PC-3 (cell line): ENCODE data around the gene RASAL2. TPM values are rescaled to one million over a fixed set of nuclear protein-coding genes. Genes with fewer than 3 reads are reported as not detected.

ENCODE experiments used
- ATAC-seq: fragments of 200-7000 bp; cut with Tn5 transposase; 2 replicates; pipeline ENCODE4 v1.9.1; 2020; ENCODE audit warnings: mild to moderate bottlenecking, moderate library complexity
- BruUV-seq: library from RNA; stranded (reverse); fragments of 400-500 nt; replicated peaks from 2 replicates; lab custom pipeline; 2021; lab: Mats Ljungman, UMichigan
- CTCF ChIA-PET: fragments of 300-600 bp; sonication (Branson Sonifier 250); formaldehyde crosslinking; loops from one replicate; lab custom pipeline; 2022; ENCODE audit warnings: antibody characterized with exemption; lab: Charles Lee
- POLR2A ChIA-PET: fragments of 300-600 bp; sonication (Branson Sonifier 250); formaldehyde crosslinking; loops from one replicate; lab custom pipeline; 2022; ENCODE audit warnings: antibody characterized with exemption; ENCODE audit not compliant: unreplicated experiment; lab: Charles Lee
- DNase-seq: peaks from one replicate; pipeline ENCODE4 v3.0.0-alpha.2; 2015
- H2AFZ ChIP-seq: fragments of 300-600 bp; sonication (generic); 2 replicates; pipeline ENCODE4 v1.6.0; 2016; ENCODE audit warnings: antibody characterized with exemption, low read length
- H3F3A ChIP-seq: fragments of 300-600 bp; sonication (generic); one replicate; pipeline ENCODE4 v1.6.0; 2017; ENCODE audit warnings: antibody characterized with exemption, low read length, control low read depth, mild to moderate bottlenecking; ENCODE audit not compliant: unreplicated experiment
- H3K27ac ChIP-seq: fragments of 300-600 bp; sonication (generic); 2 replicates; pipeline ENCODE4 v1.5.1; 2016; ENCODE audit warnings: mild to moderate bottlenecking, low read length
- H3K27me3 ChIP-seq: fragments of 300-600 bp; sonication (generic); 2 replicates; pipeline ENCODE4 v1.6.1; 2016; ENCODE audit warnings: low read length, mixed read lengths
- H3K36me3 ChIP-seq: fragments of 300-600 bp; sonication (generic); 2 replicates; pipeline ENCODE4 v1.6.1; 2016; ENCODE audit warnings: low read depth, mixed run types, low read length, mixed read lengths
- H3K4me1 ChIP-seq: fragments of 300-600 bp; sonication (generic); 2 replicates; pipeline ENCODE4 v1.5.1; 2016; ENCODE audit warnings: low read length; ENCODE audit not compliant: insufficient read depth
- H3K4me2 ChIP-seq: fragments of 300-600 bp; sonication (generic); 2 replicates; pipeline ENCODE4 v1.6.0; 2016; ENCODE audit warnings: low read length
- H3K4me3 ChIP-seq: fragments of 300-600 bp; sonication (generic); 2 replicates; pipeline ENCODE4 v1.5.1; 2016; ENCODE audit warnings: mild to moderate bottlenecking, low read length, mixed read lengths
- H3K79me2 ChIP-seq: fragments of 300-600 bp; sonication (generic); 2 replicates; pipeline ENCODE4 v1.6.1; 2017; ENCODE audit warnings: low read length, mixed read lengths
- H3K9ac ChIP-seq: fragments of 300-600 bp; sonication (generic); 2 replicates; pipeline ENCODE4 v1.6.0; 2016; ENCODE audit warnings: mild to moderate bottlenecking, low read length
- H3K9me2 ChIP-seq: fragments of 300-600 bp; sonication (generic); replicated peaks from 2 replicates; pipeline ENCODE4 v1.6.1; 2016; ENCODE audit warnings: mixed run types, low read length, mixed read lengths
- H3K9me3 ChIP-seq: fragments of 300-600 bp; sonication (generic); 2 replicates; pipeline ENCODE4 v1.6.1; 2016; ENCODE audit warnings: low read length, mixed read lengths
- H4K20me1 ChIP-seq: fragments of 300-600 bp; sonication (generic); 2 replicates; pipeline ENCODE4 v1.6.1; 2016; ENCODE audit warnings: low read length, mixed read lengths
- EZH2 ChIP-seq: fragments of 300-600 bp; sonication (generic); IDR thresholded peaks from one replicate; pipeline ENCODE4 v1.6.1; 2017; ENCODE audit warnings: antibody characterized with exemption, mild to moderate bottlenecking, low read length; ENCODE audit not compliant: unreplicated experiment
- EZH2phosphoT487 ChIP-seq: fragments of 300-600 bp; sonication (generic); IDR thresholded peaks from 2 replicates; pipeline ENCODE4 v1.6.1; 2018; ENCODE audit warnings: mild to moderate bottlenecking, antibody characterized with exemption, low read length, borderline replicate concordance
- intact Hi-C: fragments of 100-400 bp; cut with micrococcal nuclease; formaldehyde crosslinking; loops from 2 replicates; pipeline ENCODE4 v1.9.0; 2023
- total RNA-seq: library from RNA; depleted of rRNA; stranded (reverse); fragments of >200 nt; gene quantifications from 2 replicates; pipeline ENCODE4 v1.2.3, GENCODE V29; 2014
- TF ChIP-seq, protein P1 (sequence below): fragments of 300-600 bp; sonication (generic); conservative IDR thresholded peaks from 2 replicates; pipeline ENCODE4 v1.5.1; 2017; ENCODE audit warnings: antibody characterized with exemption, low read depth, mild to moderate bottlenecking, low read length

RASAL2 gene
- total RNA-seq, 1 experiment from 2014 or later = 7.9 TPM

DNA sequence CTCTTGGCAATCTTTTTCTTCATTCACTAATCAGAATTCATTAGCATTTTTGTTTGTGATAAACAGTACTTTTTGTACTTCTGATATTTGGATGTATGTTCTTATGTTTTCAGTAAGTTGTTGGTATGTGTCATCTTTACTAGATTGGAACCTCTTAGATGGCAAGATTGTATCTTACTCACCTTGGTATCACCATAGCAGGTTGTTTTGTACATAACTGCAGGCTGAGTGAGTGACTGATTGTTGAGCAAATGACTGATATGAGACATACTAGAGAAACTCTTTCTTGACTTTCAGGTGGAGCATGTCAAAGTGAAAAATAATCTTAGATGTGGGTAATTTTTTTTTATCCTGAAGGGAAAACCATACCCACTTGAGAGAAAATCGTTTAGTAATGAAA, 229.2 kb downstream of the RASAL2 start:
- Histone ChIP-seq H3K4me1 (peaks cover 18% of the 10 kb centered on the region), H3K27me3 (no peaks in the 10 kb centered on the region), H3K4me2 (0 out of 2 replicates have a peak overlapping the region, but pooled peaks have one; percentile 10), H3K79me2 (0 out of 2 replicates have a peak, but pooled peaks cover 6% of the 10 kb centered on the region), H2AFZ (no peak overlapping the region), H3K27ac (no peak overlapping the region), H3K9me2 (no peaks in the 10 kb centered on the region), H3F3A (no peaks in the 10 kb centered on the region), H4K20me1 (no peaks in the 10 kb centered on the region), H3K4me3 (no peak overlapping the region), H3K36me3 (no peaks in the 10 kb centered on the region), H3K9me3 (no peaks in the 10 kb centered on the region), H3K9ac (no peak overlapping the region)
- DNase-seq (peak; percentile 65), ATAC-seq (peak; percentile 33; the same call in 1 of the 2 replicates)
- TF ChIP-seq, protein P1, sequence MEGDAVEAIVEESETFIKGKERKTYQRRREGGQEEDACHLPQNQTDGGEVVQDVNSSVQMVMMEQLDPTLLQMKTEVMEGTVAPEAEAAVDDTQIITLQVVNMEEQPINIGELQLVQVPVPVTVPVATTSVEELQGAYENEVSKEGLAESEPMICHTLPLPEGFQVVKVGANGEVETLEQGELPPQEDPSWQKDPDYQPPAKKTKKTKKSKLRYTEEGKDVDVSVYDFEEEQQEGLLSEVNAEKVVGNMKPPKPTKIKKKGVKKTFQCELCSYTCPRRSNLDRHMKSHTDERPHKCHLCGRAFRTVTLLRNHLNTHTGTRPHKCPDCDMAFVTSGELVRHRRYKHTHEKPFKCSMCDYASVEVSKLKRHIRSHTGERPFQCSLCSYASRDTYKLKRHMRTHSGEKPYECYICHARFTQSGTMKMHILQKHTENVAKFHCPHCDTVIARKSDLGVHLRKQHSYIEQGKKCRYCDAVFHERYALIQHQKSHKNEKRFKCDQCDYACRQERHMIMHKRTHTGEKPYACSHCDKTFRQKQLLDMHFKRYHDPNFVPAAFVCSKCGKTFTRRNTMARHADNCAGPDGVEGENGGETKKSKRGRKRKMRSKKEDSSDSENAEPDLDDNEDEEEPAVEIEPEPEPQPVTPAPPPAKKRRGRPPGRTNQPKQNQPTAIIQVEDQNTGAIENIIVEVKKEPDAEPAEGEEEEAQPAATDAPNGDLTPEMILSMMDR = no peak
- TF ChIP-seq EZH2phosphoT487 = no peak
- no peak for TF ChIP-seq EZH2
- ChIA-PET CTCF (no interaction called here), POLR2A (no interaction called here)
- BruUV-seq = no TSS peak
- intact Hi-C loops = no loop called here

DNA sequence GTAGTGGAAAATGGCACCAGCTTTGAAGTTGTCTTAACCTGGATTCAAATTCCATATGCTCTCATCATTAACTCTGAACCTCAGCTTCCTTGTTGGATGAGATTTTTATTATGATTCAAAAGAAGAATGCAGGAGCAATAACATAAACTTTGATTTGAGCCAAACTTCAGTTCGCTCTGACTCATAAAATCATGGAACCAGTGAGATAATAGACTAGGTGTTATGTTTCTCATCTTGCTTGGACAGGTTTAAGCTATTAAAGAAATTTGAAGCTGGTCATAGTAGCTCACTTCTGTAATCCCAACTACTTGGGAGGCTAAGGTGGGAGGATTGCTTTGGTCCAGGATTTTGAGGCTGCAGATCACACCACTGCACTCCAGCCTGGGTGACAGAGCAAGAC, 230.1 kb downstream of the RASAL2 start:
- H3K27ac ChIP-seq = no peak overlapping the region
- intact Hi-C loops = no loop called here

DNA sequence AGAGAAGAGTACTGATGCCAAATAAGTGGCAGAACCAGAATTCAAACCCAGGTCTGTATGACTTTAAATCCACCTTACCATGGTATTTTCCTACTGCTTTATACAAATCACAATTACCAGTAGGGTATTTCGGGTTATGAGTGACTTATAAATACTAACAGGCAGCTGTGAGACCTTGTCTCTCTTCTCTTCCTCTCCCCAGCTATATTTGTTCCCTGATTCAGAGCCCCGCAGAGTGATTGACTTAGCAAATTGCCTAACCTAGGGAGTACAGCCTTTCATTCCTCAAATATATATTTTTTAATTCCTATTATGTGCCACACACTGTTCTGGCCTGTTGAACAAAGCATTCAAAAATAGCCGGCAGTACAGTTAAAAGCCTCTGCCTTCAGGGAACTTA, 234.8 kb downstream of the RASAL2 start:
- no peak overlapping the region for H2AFZ ChIP-seq
- H3K79me2 ChIP-seq = no peaks in the 10 kb centered on the region
- no peaks in the 10 kb centered on the region for H3K36me3 ChIP-seq
- H3K9ac ChIP-seq = no peak overlapping the region
- CTCF ChIA-PET = no interaction called here
- no peaks in the 10 kb centered on the region for H3F3A ChIP-seq
- no peaks in the 10 kb centered on the region for H3K9me3 ChIP-seq
- TF ChIP-seq EZH2phosphoT487 (no peak), EZH2 (no peak)
- TF ChIP-seq, protein P1 = no peak
- no peaks in the 10 kb centered on the region for H3K9me2 ChIP-seq
- H3K27ac ChIP-seq = no peak overlapping the region
- H3K4me1 ChIP-seq = peaks cover 16% of the 10 kb centered on the region
- H4K20me1 ChIP-seq = no peaks in the 10 kb centered on the region
- DNase-seq (no peak), ATAC-seq (no peak)
- intact Hi-C loops = no loop called here
- POLR2A ChIA-PET = no interaction called here
- H3K27me3 ChIP-seq = no peaks in the 10 kb centered on the region
- H3K4me2 ChIP-seq = no peak overlapping the region
- no TSS peak for BruUV-seq
- no peak overlapping the region for H3K4me3 ChIP-seq

More for the DNA sequence above, 230.1 kb downstream of the RASAL2 start:
- no peak overlapping the region for H2AFZ ChIP-seq
- no peaks in the 10 kb centered on the region for H3F3A ChIP-seq
- DNase-seq (peak; percentile 23), ATAC-seq (no peak)
- no peaks in the 10 kb centered on the region for H3K36me3 ChIP-seq
- BruUV-seq = no TSS peak
- POLR2A ChIA-PET = no interaction called here
- no peaks in the 10 kb centered on the region for H3K9me2 ChIP-seq
- H3K9ac ChIP-seq = no peak overlapping the region
- peaks cover 18% of the 10 kb centered on the region for H3K4me1 ChIP-seq
- H4K20me1 ChIP-seq = no peaks in the 10 kb centered on the region
- H3K4me2 ChIP-seq = no peak overlapping the region
- CTCF ChIA-PET = no interaction called here
- H3K79me2 ChIP-seq = 0 out of 2 replicates have a peak, but pooled peaks cover 6% of the 10 kb centered on the region
- H3K27me3 ChIP-seq = no peaks in the 10 kb centered on the region
- TF ChIP-seq EZH2phosphoT487 (no peak), EZH2 (no peak)
- TF ChIP-seq, protein P1 = no peak
- H3K4me3 ChIP-seq = no peak overlapping the region
- H3K9me3 ChIP-seq = no peaks in the 10 kb centered on the region
